HG03097 (cell line): ENCODE measurements around the gene NUMB.

Experiments
- ATAC-seq: cut with Tn5 transposase; IDR thresholded peaks from one replicate; pipeline ENCODE4 v1.9.1; 2021; ENCODE audit not compliant: unreplicated experiment, low FRiP score

Gene NUMB

DNA sequence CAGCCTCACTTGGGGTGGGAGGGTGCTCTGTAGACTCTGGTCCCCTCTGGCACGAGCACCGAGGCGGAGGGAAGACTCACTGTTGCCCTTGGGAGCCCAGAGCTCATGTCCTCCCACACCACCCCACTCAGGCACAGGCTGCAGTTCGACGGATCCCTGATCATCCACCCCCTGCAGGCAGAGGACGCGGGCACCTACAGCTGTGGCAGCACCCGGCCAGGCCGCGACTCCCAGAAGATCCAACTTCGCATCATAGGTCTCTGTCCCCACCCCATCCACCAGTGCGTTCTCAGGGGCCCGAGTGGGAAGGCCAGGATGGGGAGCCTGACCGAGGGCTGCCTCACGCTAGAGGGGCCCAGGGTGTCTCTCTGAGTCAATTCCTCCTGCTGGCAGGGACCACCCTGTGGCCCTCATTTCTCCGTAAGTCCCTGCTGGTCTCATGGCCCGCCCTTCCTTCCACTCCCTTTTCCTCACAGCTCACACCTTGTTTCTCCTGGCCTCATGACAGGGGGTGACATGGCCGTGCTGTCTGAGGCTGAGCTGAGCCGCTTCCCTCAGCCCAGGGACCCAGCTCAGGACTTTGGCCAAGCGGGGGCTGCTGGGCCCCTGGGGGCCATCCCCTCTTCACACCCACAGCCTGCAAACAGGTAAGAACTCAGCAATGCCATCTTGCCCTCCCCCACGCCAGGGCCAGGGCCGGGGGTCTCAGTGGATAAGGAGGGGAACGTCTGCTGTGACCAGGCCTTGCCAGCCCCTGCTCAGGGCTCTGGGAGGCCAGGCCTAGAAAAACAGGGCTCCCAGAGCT, 194.1 kb downstream of the NUMB start:
- no peak for ATAC-seq

DNA sequence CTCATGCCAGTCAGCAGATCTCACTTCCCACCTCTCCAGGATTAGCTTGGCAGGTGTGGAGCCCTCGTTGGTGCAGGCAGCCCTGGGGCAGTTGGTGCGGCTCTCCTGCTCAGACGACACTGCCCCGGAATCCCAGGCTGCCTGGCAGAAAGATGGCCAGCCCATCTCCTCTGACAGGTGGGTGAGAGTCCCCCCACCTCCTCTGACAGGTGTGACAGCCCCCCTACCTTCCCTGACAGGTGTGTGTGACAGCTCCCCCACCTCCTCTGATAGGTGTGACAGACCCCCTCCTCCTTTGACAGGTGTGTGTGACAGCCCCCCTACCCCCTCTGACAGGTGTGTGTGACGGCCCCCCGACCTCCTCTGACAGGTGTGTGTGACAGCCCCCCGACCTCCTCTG, 194.7 kb downstream of the NUMB start:
- no peak for ATAC-seq

DNA sequence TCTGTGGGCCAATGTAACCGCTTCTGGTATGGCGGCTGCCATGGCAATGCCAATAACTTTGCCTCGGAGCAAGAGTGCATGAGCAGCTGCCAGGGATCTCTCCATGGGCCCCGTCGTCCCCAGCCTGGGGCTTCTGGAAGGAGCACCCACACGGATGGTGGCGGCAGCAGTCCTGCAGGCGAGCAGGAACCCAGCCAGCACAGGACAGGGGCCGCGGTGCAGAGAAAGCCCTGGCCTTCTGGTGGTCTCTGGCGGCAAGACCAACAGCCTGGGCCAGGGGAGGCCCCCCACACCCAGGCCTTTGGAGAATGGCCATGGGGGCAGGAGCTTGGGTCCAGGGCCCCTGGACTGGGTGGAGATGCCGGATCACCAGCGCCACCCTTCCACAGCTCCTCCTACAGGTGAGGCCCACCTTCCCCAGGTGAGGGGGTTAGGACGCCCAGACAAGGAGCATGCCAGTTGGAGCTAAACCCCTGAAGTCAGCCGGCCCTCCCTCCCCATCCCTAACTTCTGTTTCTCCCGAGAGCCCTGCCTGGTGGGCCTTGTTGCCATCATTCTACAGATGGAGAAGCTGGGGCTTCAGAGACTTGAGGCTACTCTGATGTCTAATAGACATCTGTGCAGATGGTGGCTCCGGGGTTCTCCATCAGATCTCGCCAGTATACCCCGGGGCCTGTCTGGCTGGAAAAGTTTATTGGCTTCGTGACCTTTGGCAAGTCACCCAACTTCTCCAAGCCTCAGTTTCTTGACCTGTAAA, 195.7 kb downstream of the NUMB start:
- no peak for ATAC-seq

DNA sequence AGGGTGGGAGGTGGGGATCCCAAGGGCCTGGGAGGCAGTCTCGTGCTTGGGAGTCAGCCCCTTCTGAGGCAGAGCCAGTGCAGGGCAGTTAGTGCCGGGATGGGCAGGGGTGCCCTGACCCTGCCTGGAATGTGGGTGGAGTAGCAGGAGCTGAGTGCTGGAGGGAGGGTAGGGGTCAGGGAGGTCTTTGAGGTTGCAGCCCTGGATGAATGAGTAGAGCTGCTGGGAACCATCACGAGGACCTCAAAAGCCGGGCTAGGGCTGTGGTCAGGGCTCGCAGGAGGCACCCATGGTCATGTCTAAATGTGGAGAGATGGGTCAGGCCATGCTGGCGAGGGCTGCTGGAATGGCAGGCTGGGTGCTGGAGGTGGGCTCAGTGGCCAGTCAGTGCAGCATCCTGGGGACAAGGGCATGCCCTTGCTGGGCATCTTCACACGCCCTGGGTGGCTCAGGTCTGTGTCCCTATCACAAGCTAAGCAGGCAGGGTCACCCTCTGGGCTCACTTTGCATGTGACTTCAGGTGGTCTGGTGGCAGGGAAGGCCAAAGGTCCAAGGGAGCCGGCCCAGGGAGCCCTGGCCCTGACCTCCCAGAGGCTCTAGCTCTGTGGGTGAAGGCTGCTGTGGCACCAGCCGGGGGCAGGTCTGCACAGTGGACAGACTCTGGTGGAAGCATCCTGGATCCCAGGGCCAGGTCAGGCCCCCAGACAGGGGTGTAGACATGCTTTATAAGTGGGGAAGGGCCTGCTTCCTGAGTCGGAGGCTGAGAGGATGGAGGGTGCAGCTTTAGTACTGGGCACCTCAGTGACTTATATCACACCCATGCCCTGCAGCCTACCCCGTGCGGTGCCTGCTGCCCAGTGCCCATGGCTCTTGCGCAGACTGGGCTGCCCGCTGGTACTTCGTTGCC, 196.6 kb downstream of the NUMB start:
- no peak for ATAC-seq

DNA sequence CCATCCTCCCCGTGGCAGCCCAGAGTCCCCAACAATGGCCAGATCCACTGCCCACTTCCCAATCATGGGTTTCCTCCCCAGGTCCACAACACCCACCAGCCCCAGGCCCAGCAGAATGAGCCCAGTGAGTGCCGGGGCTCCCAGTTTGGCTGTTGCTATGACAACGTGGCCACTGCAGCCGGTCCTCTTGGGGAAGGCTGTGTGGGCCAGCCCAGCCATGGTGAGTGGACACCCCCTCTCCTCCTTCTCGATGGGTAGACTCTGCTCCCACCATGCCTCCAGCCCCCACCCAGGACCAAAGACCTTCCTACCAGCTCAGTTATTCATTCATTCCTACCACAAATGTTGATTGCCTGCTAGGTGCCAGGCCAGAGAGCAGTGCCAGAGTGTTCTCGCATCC, 197.3 kb downstream of the NUMB start:
- no peak for ATAC-seq

DNA sequence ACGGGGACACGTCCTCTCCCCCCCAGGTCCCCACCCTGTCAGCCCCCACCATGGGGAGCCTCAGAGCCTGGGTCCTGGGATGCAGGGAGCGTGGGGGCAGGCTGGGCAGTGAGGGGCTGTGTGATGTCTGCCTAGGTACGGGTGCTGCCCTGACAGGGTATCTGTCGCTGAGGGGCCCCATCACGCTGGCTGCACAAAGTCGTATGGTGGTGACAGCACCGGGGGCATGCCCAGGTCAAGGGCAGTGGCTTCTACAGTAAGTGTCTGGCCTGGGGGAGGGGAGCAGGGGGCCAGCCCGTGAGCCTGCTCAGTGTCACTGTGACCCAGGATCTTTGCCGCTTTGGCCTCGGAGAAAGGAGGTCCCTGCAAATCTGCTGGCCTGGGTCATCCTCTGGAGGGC, 197.8 kb downstream of the NUMB start:
- no peak for ATAC-seq

DNA sequence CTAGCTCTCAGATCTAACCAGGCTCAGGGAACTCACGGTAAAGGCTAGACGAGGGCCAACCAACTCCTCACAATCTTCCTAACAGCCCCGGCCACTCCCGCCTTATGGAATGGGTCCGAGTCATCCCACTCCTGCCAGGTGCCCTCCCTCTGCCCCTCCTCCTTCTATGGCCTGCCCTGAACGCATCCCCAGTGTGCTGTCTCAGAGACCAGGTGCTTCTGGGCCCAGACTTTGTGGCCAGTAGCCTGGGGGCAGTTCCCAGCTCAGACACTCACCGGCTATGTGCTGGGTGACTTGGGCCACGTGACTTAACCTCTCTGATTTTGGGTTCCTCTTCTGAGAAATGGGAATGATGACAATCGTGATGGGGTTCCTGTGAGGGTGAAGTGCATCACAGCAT, 198.5 kb downstream of the NUMB start:
- no peak for ATAC-seq

DNA sequence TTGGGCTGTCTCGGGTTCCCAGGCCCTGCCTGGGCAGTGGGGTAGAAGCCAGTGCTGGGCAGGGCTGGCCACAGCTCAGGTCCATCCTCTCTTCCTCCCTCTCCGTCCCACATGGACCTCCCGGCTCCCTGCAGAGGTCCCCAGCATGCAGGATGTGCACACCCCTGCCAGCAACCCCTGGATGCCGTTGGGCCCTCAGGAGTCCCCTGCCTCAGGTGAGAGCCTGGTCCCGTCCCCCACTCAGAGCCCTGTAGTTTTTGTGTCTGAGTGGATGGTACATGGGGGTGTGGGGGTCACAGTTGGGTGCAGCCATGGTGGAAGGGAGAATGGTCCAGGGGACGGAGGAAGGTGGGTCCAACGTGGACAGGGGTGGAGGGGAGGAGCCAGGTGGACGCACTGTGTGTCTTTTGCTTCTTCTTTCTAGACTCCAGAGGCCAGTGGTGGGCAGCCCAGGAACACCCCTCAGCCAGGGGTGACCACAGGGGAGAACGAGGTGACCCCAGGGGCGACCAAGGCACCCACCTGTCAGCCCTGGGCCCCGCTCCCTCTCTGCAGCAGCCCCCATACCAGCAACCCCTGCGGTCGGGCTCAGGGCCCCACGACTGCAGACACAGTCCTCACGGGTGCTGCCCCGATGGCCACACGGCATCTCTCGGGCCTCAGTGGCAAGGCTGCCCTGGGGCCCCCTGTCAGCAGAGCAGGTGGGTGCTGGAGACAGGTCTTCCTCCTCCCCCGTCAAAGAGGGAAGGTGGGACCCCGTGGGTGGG, 199.3 kb downstream of the NUMB start:
- no peak for ATAC-seq

DNA sequence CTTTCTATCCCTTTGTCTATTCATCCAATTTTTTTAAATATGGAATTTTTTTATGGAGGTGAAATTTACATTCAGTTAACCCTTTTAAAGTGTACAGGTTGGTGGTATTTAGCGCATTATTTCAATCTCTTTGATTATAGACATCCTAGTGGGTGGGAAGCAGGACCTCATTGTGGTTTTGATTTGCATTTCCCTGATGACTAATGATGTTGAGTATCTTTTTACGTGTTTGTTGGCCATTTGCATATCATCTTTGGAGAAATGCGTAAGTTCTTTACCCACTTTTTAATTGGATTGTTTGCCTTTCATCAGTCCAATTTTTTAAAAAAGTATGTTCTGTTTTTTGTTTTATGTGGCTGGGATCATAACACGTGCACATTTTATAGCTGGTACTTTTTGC, 200.3 kb downstream of the NUMB start:
- no peak for ATAC-seq

DNA sequence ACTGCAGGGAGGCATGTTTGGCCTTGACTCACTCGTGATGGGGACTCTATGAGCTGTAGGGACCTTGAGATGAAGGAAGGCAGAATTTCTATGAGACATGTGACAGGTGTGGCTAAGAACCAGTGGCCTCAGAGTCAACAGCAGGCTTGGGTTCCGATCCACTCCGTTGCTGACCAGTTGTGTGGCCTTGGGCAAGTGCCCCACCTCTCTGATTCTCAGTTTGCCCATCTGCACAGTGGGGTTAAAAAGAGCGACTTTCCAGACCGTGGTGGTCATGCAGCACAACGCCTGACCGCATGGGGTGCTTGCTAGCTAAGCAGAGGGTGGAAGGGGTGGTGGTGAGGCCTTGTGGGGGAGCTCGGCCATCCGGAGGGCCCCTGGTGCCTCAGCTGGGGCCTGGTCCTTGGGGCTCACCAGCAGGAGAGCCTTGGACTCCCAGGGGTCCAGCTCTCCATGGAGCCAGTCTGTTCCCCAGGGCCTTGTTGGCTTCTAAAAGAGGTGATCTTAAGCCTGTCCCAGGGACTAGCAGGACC, 202.6 kb downstream of the NUMB start:
- ATAC-seq = no peak

DNA sequence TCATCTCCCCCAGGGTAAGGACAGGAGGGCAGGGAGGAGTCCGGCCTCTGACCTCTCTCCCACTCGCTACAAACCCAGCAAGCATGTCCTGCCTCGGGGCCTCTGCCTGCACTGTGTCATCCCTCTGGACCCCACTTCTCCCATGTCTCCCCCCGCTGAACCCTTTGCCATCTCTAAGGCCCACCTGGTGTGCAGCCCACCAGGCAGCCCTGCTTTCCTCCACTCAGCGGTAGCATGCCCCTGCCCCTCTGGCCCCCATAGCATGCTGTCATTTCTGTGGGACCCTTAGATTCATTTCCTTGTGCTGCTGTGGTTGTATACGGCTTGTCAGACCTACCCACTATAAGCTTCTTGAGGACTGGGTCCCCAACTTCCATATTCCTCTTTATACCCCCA, 203.3 kb downstream of the NUMB start:
- ATAC-seq = no peak

DNA sequence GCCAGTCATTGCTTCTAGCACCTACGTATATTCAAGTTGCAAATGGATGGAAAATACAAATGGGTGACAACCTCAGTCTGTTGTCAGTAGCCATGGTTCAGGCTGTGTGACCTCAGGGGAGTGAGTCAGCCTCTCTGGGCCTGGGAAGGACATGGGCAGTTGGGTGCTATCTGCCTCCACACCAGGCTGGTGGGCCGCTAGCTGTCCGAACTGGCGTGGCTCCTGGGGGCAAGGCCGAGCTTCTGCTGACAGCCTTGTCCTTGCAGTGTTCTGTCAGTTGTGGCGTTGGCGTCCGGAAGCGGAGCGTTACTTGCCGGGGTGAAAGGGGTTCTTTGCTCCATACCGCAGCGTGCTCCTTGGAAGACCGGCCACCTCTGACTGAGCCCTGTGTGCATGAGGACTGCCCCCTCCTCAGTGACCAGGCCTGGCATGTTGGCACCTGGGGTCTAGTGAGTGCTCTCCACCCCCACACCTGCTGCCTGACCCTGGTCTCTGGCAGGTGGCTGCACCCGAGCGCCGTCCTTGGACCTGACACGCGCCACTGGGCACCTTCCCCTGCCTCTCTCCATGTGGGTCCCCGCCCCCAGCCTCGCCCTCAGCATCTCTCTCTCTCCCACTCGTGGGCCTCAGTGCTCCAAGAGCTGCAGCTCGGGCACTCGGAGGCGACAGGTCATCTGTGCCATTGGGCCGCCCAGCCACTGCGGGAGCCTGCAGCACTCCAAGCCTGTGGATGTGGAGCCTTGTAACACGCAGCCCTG, 203.9 kb downstream of the NUMB start:
- no peak for ATAC-seq

DNA sequence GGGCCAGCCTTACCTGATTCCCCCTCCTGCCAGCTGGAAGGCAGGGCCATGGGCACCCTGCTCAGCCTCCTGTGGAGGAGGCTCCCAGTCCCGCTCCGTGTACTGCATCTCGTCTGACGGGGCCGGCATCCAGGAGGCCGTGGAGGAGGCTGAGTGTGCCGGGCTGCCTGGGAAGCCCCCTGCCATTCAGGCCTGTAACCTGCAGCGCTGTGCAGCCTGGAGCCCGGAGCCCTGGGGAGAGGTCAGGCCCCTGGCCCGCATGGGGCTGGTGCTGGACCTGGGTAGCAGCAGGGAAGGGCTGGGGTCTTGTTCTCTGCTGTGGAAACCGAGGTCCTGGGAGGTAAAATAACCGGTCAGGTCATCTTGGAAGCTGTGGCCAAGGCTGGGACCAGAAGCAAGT, 204.6 kb downstream of the NUMB start:
- no peak for ATAC-seq

DNA sequence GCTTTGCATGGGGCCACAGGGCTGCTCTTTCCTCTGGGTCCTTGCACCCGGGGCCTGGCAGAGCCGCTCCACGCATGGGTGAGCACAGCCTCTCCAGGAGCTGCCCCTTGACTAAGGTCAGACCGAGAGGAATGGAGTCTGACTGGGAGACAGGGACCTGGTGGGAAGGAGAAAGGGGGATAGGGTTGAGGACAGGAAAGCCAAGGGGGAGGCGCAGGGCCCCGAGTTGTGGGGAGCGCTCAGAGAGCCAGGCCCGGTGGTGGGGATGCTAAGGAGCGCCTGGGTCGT, 205.1 kb downstream of the NUMB start:
- ATAC-seq = no peak

DNA sequence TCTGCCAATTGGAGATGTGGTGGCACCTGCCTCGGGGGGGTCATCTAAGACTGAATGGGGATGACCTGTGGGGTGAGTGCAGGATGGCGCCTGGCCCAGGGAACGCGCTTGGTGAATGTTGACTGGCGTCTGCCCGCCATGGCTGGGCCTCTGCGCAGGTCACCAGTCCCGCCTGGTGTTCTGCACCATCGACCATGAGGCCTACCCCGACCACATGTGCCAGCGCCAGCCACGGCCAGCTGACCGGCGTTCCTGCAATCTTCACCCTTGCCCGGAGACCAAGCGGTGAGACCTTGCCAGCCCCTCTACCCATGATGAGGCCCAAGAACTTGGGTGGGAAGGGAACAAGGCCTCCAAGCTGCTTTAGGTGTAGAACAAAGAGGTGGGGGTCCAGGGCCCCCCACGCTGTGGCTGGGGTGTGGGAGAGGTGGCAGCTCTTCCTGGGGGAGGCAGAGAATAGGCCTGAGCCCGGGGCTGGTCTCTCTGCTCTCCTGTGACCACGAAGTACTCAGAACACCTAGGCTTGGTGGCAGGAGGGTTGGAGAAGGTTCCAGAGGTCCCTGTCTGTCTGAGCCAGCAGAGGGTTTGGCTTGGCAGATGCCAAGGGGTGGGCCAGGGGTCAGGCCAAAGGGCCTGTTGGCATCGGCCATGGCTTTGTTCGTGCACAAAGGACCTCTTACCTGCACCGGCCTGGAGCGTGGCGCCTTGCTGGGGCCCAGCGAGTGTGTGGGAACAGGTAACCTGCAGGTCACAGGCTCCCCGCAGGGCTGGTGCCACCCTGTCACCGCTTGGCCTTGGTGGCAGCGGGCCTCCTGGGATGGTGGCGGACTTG, 205.6 kb downstream of the NUMB start:
- ATAC-seq = no peak

DNA sequence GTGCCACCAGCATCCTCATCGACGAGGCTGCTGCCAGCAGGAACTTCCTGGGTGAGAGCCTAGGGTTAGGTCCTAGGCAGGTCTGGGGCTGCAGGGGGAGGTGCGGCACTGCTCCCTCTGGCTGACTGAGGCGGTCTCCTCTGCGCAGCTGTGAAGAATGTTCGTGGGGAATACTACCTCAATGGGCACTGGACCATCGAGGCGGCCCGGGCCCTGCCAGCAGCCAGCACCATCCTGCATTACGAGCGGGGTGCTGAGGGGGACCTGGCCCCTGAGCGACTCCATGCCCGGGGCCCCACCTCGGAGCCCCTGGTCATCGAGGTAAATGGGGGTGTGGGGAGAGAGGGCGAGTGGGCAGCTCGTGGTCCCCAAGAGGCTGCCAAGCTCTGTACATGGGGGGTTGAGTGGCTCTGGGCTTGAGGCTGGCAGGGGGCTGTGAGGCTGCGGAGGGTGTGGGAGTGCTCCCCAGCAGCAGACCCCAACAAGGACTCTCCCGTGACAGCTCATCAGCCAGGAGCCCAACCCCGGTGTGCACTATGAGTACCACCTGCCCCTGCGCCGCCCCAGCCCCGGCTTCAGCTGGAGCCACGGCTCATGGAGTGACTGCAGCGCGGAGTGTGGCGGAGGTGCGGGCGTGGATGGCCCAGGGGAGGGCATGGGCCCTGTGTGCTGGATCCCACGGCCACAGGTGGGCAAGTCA, 206.7 kb downstream of the NUMB start:
- ATAC-seq = no peak

DNA sequence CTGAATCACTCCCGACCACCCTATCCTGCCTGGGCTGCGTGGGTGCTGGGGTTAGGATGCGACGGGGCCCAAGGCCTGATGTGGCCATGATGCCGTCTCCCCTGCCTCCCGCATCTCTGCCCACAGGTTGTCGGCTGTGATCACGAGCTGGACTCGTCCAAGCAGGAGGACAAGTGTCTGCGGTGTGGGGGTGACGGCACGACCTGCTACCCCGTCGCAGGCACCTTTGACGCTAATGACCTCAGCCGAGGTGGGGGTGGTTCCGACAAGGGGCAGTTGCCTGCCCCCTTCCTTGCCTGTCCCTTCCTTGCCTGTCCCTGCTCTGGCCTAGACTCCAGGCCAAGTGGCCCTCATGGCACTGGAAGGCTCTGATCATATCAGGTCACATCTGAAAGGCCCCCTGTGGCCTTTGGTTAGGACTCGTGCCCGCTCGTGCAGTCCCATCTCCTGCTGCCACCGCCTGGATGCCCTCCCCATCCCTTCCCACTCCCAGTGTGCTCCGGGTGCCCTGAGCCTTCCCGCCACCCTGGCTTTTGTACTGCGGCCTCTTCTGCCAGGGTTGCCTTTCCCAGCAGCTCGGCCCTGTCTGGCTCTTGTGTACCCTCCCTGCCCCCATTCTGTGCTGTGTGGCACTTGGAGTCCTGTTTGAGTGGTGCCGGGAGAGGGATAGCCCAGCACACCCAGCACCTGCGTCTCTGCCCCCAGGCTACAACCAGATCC, 207.4 kb downstream of the NUMB start:
- ATAC-seq = no peak

DNA sequence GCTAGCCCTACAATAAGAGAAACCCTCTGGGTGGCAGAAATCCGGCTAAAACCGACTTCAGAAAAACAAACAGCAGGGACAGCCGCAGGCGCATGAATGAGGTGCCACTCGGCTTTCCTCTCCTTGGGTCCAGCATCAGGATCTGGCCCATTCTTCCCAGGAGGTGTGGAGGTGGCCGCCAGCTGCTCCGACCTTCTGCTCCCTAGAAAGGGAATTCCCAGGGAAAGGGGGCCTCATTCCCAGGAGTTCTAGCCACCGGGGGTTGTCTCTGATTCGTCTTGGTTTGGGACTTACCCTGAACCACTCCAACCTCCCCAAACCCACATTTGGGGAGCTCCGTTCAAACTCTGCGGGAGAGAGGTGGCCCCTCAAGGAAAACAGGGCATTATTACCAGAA, 208.0 kb downstream of the NUMB start:
- no peak for ATAC-seq
